GM21447 (cell line): Measurements from ENCODE around the gene TMEM151B.
"Not testable (repeated sequence)": the region's sequence is repeated elsewhere in the genome, so short reads cannot be mapped to it uniquely, and the experiment has no call there.

Experiments used
- ATAC-seq: cut with Tn5 transposase; IDR thresholded peaks from one replicate; pipeline ENCODE4 v1.9.1; 2021; ENCODE audit not compliant: unreplicated experiment

The TMEM151B gene

DNA sequence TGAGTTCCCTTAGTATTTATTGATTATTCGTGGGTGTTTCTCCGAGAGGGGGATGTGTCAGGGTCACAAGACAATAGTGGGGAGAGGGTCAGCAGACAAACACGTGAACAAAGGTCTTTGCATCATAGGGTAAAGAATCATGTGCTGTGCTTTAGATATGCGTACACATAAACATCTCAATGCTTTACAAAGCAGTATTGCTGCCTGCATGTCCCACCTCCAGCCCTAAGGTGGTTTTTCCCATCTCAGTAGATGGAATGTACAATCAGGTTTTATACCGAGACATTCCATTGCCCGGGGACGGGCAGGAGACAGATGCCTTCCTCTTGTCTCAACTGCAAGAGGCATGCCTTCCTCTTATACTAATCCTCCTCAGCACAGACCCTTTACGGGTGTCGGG, 58.0 kb downstream of the TMEM151B start:
- not testable (repeated sequence) for ATAC-seq

DNA sequence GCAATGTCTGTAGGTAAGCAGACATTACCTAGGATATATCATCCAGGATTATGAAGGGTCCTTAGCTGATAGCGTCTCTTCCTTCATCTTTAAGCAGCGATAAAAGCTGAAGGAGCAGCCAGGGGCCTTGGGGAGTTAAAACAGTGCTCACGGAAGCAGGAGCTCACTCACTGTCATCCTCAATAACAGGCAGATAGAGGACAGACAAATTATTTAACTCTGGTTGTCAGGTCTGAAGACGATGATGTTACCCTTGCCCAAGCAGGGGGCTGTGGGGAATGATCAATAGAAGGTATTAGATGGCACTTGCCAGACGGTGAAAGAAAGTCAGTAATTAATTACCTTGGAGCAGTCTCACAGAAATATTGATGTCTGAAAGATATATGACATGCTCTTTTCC, 59.6 kb downstream of the TMEM151B start:
- no peak for ATAC-seq

DNA sequence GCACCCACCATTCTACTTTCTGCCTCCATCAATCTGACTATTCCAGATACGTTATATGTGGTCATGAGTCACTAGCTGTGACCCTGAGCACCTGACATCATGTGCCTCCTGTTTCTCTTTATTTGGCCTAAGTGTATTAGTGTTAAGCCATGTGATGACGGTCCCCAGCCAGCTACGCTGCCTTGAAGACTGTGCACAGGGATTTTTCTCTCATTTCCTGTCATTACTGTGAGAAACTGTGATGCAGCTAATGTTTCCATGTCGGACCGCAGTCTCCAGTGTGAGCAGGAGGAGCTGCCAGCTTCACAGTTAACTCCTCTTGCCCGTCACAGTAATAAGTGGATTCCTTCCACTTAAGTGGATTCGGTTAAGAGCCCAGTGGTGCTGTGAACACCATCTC, 62.3 kb downstream of the TMEM151B start:
- ATAC-seq, result no peak

DNA sequence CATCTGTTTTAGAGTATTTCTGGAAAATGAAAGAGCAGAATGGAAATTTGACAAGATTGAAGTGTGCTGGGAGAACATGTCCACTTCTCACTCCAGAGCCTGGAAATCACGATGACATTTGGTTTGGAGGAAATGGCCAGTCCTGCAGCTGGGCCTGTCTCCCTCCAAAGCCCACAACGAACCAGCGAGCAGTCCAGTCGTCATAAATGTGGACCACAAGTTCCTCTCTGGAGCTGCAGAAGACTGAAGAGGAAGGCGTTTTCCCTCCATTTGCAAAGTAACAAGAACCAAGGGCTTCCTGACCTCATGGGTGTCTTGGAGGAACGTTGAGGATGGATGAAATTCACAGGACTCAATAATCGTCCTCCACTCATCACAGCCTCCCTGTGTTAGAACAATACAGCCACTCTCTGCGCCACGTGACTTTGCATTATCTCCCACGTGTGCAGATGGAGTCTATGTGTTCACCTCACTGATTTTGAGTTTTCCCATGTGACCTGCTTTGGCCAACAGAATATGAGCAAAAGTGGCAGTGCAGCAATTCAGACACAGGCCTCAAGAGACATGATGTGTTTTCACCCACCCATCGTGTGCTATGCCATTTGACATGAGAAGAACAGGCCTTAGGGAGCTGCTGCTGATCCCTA, 63.1 kb downstream of the TMEM151B start:
- no peak for ATAC-seq

DNA sequence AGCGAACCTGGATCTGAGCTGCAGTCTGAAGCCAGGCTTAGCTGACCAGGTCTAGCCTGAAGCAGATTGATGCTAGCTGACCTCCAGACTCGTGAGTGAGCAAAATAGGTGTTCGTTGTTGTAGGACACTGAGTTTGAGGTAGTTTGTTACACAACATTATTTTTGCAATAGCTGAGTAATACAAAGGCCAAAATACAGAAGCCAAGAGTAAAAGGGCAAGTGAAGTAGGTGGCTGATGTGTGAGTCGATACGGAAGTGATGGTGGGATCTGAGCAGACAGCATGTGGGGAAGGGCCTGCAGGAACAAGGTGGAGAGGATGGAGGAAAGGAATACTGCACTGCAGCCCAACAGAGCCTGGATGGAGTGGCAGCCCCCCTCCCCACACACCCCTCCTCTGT, 63.7 kb downstream of the TMEM151B start:
- ATAC-seq, result no peak

DNA sequence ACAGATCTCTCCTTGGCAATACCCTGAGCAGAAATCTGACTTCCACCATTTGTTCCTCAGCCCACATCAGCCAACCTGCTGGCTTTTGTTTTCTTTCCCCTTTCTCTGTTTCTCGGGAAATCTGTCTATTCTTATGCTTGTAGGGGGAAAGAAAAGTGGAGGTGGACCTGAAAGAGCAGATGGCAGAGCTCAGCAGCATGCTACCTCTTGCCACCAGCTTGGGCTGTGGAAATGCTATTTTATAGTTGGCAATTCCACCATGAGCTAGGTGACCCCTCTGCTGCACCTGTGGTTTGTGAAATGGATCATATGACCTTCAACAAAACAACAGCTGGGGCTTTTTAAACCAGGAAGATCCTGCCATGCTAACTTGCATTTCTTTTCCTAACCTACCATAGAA, 65.4 kb downstream of the TMEM151B start:
- ATAC-seq, result no peak

DNA sequence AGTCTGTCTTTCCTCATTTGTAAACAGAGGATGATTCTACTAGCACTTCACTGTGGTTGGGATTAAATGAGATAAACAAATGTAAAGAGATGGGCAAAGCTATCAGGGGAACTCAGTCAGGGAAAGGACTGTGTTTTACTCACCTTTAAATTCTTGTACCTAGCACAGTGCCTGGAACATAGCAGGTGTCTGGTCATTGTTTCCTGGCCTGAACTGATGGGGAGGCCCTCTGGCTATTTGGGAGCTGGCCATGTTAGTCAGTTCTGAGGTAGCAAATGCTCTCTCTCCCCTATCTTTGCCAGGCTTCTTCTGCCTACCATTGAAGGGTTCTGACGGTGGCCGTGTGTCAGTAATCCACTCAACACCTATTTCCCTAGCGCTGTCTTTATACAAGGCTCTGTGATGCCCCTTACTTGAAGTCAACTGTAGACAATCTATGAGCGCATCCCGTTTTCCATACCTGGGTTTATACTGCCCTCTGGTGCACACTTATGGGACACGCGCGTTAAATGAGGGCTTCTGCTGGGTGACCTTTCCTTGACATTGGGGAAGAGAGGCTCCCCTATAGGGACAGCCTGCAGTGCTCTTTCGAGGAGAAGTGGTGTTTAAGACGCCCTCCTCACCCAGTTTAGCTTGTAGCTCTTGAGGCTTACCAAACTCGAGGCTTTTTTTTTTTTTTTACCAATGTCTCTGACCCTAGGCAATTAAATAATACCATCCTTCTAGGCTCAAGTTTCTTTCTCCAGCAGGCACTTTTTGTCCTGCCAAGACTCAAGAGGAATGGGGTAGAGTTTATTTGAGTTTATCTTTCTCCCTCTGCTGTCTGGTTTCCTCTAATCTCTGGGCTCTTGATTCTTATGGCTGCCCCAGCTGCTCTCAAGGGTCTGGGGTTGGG, 68.2 kb downstream of the TMEM151B start:
- ATAC-seq, result no peak

DNA sequence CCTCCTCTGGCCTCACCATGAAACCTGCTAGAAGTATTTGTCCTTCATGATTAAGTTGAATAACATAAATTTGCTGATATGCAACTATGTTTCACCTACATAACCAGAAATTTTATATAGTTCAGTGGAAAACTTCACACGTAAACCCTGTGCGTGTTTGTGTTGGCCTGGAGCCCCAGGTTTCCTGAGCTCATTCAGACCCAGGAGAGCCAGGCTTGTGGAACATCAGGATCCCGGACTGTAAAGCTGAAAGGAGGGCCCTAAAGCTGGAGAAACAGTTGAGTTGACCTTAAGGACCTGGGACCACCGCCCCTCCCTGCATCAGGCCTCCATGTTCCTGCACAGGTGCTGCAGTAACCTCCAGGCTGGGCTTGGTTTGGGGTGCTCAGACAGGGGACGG, 69.1 kb downstream of the TMEM151B start:
- no peak for ATAC-seq

DNA sequence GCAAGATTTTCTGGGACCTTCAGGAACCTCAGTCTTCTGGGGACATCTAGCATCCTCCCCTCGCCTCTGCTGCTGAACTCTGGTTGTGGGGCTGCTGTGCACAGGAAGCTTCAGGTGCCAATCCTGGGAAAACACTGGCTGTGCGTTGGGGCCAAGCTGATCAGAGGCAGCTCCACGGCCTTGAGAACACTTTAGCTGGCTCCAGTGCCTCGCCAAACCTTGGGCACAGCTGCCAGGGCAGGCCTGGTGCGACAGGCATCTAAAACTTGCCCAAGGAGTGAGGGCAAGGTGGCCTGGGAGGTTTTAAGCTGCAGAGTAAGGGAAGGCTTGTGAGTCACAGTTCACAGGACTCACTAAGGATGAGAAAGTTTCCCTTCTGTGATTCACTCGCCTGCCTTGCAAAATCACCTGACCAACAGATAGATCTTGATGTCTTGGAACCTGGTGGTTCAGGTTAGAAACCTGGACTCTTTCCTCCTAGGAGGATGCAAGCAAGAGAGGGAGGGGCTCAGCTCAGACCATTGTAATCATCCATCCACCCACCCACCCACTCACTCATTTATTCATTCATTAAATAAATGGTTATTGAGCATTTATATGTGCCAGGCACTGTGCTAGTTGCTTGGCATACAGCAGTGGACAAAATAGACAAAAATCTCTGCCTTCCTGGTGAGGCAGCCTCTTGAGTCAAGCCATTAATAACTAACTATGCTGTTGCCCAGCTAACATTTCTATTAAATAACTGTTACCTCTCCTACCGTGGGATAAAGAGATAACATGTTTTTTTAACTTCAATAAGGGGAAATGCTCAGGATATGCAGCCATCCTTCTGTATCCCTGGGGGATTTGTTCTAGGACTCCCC, 69.7 kb downstream of the TMEM151B start:
- no peak for ATAC-seq

DNA sequence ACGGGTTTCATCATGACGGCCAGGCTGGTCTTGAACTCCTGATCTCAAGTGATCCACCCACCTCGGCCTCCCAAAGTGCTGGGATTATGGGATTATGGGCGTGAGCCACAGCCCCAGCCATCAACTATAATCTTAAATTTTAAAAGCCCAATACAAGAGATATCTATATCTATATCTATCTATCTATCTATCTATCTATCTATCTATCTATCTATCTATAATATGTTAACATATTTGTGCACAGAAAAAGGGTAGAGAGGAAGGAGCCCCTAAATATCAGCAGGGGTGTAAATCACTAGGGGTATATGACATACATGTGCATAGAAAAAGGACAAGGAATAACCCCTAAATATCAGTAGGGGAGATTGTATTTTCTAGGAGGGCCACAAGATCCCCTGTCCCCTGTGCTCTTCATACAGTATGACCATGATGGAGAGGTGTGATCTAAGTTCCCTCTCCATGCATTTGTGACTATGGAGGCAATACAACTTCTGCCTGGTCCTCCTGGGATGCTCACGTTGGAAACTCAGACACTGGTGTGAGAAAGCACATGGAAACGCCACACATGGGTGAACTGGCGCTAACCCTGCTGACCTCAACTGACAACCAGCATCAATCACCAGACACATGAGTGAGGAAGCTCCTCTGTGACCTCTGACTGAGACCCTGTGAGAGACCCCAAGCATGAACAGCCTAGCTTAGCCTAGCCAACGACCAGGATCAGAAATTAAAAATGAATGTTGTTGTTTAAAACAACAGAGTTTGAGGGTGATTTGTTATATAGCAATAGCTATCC, 71.0 kb downstream of the TMEM151B start:
- no peak for ATAC-seq

DNA sequence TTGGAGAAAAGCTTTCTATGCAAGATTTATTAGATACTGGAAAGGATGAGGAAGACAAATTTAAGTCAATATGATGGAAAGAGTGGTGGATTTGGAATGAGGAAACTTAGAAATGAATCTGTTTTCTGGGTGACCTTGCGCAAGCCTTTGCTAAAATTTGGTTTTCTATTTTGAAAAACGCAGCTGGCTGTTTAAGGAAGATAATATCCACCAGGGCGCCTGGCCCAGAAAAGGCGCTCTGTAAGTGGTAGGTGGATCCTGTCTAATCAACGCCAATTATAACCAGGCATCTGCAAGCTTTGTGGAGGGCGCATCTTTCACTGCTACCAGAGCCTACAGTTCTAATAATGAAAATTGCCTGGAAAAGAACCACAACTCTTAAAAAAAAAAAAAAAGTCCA, 71.8 kb downstream of the TMEM151B start:
- no peak for ATAC-seq

DNA sequence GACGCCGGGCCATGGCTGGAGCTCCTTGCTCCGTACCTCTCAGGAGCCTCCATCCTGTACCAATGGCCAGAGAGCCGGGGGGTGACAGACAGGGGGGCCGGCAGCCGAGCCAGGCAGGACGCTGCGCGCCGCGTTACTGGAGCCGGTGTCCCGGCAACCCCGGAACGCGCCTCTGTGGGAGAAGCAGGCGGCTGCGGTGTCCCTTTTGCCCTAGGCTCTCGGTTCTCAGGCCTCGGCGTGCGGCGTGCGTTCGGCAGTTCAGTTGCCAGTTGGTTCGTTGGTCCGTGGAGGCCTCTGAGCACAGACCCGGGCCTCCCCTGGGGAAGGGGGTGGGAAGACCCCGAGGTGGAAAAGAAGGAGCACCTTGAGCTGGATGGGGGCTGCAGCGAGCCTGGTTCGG, 72.2 kb downstream of the TMEM151B start, which contains the start of gene SPATS1:
TSS of gene SPATS1 (plus strand) at position 162 of the 400 bp plus-strand sequence. CDS start 446 bp downstream, outside the sequence.
- ATAC-seq, result no peak

DNA sequence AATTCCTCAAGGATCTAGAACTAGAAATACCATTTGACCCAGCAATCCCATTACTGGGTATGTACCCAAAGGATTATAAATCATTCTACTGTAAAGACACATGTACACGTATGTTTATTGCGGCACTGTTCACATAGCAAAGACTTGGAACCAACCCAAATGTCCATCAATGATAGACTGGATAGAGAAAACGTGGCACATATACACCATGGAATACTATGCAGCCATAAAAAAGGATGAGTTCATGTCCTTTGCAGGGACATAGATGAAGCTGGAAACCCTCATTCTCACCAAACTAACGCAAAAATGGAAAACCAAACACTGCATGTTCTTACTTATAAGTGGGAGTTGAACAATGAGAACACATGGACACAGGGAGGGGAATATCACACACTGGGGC, 76.6 kb downstream of the TMEM151B start:
- ATAC-seq, result not testable (repeated sequence)

DNA sequence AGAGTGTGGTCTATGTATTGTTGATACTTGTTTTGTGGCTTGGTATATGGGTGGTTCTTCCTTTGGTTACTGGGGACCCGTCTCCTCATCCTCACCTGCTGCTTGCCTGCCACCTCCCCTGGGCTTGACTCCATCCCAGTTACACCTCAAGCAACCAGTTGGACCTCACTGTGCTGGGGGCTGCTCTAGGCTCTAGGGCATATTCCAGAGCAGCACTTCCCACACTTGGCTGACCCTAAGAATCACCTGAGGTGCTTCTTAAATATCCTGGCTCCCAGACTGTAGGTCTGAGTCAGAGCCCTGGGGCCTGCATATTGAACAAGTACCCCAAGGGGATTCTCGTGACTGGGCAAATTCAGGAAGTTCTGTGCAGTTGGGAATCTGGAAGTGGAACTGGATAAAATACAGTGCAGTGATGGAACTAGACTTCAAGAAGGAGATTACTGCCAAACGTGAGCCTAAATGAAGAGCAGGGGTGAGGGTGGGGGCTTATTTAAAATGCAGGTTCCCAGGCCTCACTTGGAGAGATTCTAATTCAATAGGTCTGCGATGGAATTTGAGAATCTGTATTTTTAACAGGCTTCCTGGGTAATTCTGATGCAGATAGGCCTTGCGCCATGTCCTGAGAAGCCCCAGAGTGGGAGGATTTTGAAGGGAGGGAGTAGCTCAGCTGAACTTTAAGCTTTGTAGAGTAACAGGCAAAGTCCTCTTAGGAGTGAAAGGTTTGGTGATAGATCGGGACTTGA, 79.8 kb downstream of the TMEM151B start:
- ATAC-seq, result no peak

DNA sequence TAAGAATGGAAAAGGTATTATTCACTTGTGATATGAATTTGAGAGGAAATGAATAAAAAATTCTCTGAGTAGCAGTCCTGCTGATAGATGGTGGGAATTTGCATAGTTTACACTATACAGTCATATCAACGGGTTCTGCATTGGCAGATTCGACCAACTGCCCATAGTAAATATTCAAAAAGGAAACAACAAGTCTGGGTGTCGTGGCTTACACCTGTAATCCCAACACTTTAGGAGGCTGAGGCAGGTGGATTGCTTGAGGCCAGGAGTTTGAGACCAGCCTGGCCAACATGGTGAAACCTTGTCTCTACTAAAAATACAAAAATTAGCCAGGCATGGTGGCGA, 80.4 kb downstream of the TMEM151B start:
- not testable (repeated sequence) for ATAC-seq

DNA sequence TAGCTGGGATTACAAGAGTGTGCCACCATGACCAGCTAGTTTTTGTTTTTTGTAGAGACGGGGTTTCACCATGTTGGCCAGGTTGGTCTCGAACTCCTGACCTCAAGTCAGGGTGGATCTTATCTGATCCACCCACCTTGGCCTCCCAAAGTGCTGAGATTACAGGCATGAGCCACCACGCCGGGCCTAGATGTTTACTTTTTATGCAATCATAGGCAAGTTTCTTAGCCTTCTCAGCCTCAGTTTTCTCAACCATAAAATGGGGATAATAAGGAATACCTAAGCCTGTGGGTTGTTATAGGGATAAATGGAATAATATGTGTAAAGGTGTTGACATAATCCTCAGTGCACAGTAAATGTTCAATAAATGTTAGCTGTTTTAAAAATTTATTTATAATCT, 82.0 kb downstream of the TMEM151B start:
- no peak for ATAC-seq

DNA sequence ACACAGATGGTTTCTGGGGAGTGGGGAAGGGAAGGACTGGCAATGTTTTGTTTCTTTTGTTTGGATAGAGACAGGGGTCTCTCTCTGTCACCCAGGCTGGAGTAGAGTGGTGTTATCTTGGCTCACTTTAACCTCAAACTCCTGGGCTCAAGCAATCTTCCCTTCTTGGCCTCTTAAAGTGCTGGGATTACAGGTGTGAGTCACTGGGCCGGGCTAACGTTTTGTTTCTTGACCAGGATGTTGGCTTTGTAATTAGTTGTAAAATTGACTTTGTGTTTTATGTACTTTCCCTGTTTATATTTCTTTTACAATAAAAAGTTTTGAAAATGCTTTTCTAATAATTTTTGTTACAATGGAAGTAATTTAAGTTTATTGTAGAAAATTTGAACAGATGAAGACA, 83.1 kb downstream of the TMEM151B start:
- ATAC-seq, result no peak

DNA sequence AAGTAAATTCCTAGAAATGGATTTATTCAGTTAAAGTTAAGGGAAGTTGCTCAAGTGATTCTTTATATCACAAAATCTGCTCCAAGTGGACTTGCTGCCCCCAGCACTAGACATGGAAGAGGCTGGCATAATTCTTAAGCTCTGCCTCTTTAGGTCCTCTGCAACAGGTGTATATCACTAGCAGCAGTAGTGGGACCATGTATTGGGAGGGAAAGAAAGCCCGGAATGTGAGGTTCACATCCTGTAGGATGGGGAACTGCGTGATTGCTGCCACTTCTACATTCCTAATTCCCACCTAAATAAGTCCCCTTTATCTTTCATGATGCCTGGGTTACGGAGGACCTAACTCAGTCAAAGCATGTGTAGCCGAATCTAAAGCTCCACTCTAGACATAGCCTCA, 85.4 kb downstream of the TMEM151B start:
- no peak for ATAC-seq

DNA sequence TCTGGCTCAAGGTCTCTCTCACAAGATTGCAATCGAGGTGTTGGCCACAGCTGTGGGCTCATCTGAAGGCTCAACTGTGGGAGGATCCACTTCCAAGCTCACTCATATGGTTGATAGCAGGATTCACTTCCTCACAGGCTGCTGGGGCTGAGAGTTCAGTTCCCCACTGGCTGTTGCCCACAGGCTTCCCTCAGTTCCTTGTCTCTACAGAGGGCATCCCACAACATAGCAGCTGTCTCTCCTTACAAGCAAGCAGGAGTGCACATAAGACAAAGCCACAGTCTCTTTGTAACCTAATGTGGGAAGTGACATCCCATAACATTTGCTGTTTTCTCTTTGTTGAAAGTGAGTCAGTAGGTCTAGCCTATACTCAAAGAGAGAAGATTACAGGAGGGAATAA, 86.2 kb downstream of the TMEM151B start:
- ATAC-seq, result no peak
